K562 (cell line): ENCODE results near the gene PRTN3. TPM values are rescaled to one million over a fixed set of nuclear protein-coding genes. Genes with fewer than 3 reads are reported as not detected.

Experiments
- ATF1 ChIP-seq, 2 experiments: fragments of 450-650 bp in 1 of 2; IDR thresholded peaks; 2 replicates each; pipeline ENCODE4 v1.6.1; 2016; ENCODE audit warnings: missing compliant biosample characterization in 1 of 2, missing genetic modification characterization in 1 of 2
- CBX1 ChIP-seq: sonication (generic); IDR thresholded peaks from 2 replicates; pipeline ENCODE4 v1.6.1; 2016; ENCODE audit warnings: antibody characterized with exemption, low read depth, mild to moderate bottlenecking
- CTBP1 ChIP-seq: fragments of 450-650 bp; IDR thresholded peaks from 2 replicates; pipeline ENCODE4 v1.6.1; 2016; ENCODE audit warnings: borderline replicate concordance
- EP400 ChIP-seq: fragments of 450-650 bp; IDR thresholded peaks from 2 replicates; pipeline ENCODE4 v1.6.1; 2017; ENCODE audit warnings: antibody characterized with exemption, mild to moderate bottlenecking, moderate library complexity
- GABPB1 ChIP-seq: sonication (generic); formaldehyde crosslinking; IDR thresholded peaks from 2 replicates; pipeline ENCODE4 v1.8.0; 2022; ENCODE audit warnings: mild to moderate bottlenecking, missing genetic modification reagents
- GATAD2B ChIP-seq: fragments of 450-650 bp; IDR thresholded peaks from 2 replicates; pipeline ENCODE4 v1.6.1; 2017; ENCODE audit warnings: mild to moderate bottlenecking, borderline replicate concordance
- KLF13 ChIP-seq: fragments of 450-650 bp; IDR thresholded peaks from 2 replicates; pipeline ENCODE4 v1.6.1; 2016; ENCODE audit warnings: missing genetic modification characterization, low read depth, mild to moderate bottlenecking, missing compliant biosample characterization, moderate library complexity, borderline replicate concordance
- MTA1 ChIP-seq: fragments of 450-650 bp; IDR thresholded peaks from 2 replicates; pipeline ENCODE4 v1.6.1; 2017; ENCODE audit warnings: borderline replicate concordance
- PHF20 ChIP-seq: fragments of 450-650 bp; IDR thresholded peaks from 2 replicates; pipeline ENCODE4 v1.6.1; 2018; ENCODE audit not compliant: partially characterized antibody
- PML ChIP-seq: IDR thresholded peaks from 2 replicates; pipeline ENCODE4 v1.6.1; 2012; ENCODE audit warnings: low read length, inconsistent platforms
- RBBP5 ChIP-seq: fragments of 200-600 bp; sonication (generic); IDR thresholded peaks from 2 replicates; pipeline ENCODE4 v1.6.1; 2012; ENCODE audit warnings: borderline replicate concordance, mild to moderate bottlenecking, low read length, control low read depth, inconsistent platforms; ENCODE audit not compliant: insufficient read depth, poor library complexity, severe bottlenecking
- SMC3 ChIP-seq: conservative IDR thresholded peaks from 2 replicates; pipeline ENCODE4 v1.6.1; 2011; ENCODE audit warnings: low read depth, low read length, improper control_type of control experiment; ENCODE audit not compliant: insufficient read depth
- SP1 ChIP-seq: sonication (generic); formaldehyde crosslinking; IDR thresholded peaks from 2 replicates; pipeline ENCODE4 v1.8.1; 2022; ENCODE audit warnings: mild to moderate bottlenecking, missing genetic modification reagents
- SPI1 ChIP-seq: IDR thresholded peaks from 2 replicates; pipeline ENCODE4 v1.6.1; 2011; ENCODE audit warnings: low read depth, low read length, control low read depth, borderline replicate concordance
- SRF ChIP-seq, 2 experiments: fragments of 250-450, 450-650 bp in 1 of 2; sonication (Bioruptor Pico) in 1 of 2; sonication (generic) in 1 of 2; formaldehyde crosslinking; IDR thresholded peaks; 2 replicates each; pipeline versions ENCODE4 v1.5.0 to v1.5.1; 2020 to 2022; ENCODE audit warnings: mild to moderate bottlenecking in 1 of 2, missing genetic modification reagents in 1 of 2
- TAF1 ChIP-seq: IDR thresholded peaks from 2 replicates; pipeline ENCODE4 v1.6.1; 2011; ENCODE audit warnings: mild to moderate bottlenecking, low read length, moderate library complexity; ENCODE audit not compliant: insufficient read depth, control insufficient read depth, severe bottlenecking; ENCODE audit errors: extremely low read depth
- TCF7L2 ChIP-seq: fragments of 150-350 bp; IDR thresholded peaks from 2 replicates; pipeline ENCODE4 v1.6.1; 2016; ENCODE audit warnings: low read depth, mild to moderate bottlenecking, low read length, moderate library complexity
- TEAD1 ChIP-seq, 2 experiments: fragments of 450-650 bp in 1 of 2; sonication (generic) in 1 of 2; formaldehyde crosslinking; IDR thresholded peaks; 2 replicates each; pipeline versions ENCODE4 v1.4.0 to v1.8.0; 2020 to 2022; ENCODE audit warnings: mild to moderate bottlenecking in 2 of 2, missing genetic modification reagents in 1 of 2
- ZBTB17 ChIP-seq: fragments of 450-650 bp; formaldehyde crosslinking; IDR thresholded peaks from 2 replicates; pipeline ENCODE4 v1.4.0; 2020; ENCODE audit warnings: mild to moderate bottlenecking
- ZEB2 ChIP-seq: fragments of 450-650 bp; IDR thresholded peaks from 2 replicates; pipeline ENCODE4 v1.6.1; 2016
- ZKSCAN8 ChIP-seq: fragments of 200-800 bp; sonication (Bioruptor generic); IDR thresholded peaks from 2 replicates; pipeline ENCODE4 v1.6.1; 2016; ENCODE audit warnings: missing genetic modification characterization, missing compliant biosample characterization
- ZNF121 ChIP-seq: sonication (generic); formaldehyde crosslinking; conservative IDR thresholded peaks from 2 replicates; pipeline ENCODE4 v1.8.0; 2022; ENCODE audit warnings: missing genetic modification reagents
- polyA plus RNA-seq, 8 experiments: library from polyadenylated mRNA; depleted of rRNA in 4 of 8; stranded (reverse) in 5 of 8; unstranded in 3 of 8; fragments of >200 nt; fragmentation: Nextera tagmentation in 2 of 8; fragmentation: Illumina TruSeq in 1 of 8; extraction: Ambion mirVana in 2 of 8; extraction: Trizol in 1 of 8; gene quantifications; 2 replicates each; pipeline versions ENCODE4 v1.2.1 to v1.2.3, GENCODE V29; 2011 to 2014; ENCODE audit warnings: inconsistent platforms in 1 of 8, missing spikeins in 1 of 8
- total RNA-seq, 7 experiments: library from RNA; depleted of rRNA in 6 of 7; stranded (reverse); fragments of >200 nt in 6 of 7; fragmentation: Illumina TruSeq in 2 of 7; extraction: Trizol in 2 of 7; gene quantifications; 2 replicates each; pipeline versions ENCODE4 v1.2.1 to v1.2.3, GENCODE V29; 2011 to 2021; ENCODE audit warnings: low replicate concordance in 1 of 7
- TF ChIP-seq, protein P1 (sequence below): IDR thresholded peaks from 3 replicates; pipeline ENCODE4 v1.6.1; 2011; ENCODE audit warnings: borderline replicate concordance, mild to moderate bottlenecking; ENCODE audit not compliant: insufficient read length, insufficient read depth
- TF ChIP-seq, protein P2 (sequence below), 2 experiments: fragments of 450-650 bp; IDR thresholded peaks; 2 replicates each; pipeline ENCODE4 v1.6.1; 2016
- TF ChIP-seq, protein P3 (sequence below): fragments of 250-450 bp; sonication (Bioruptor Pico); IDR thresholded peaks from 2 replicates; pipeline ENCODE4 v1.9.0; 2021; ENCODE audit warnings: mild to moderate bottlenecking

PRTN3 gene
- total and polyA plus RNA-seq, 9 of the 15 experiments (the other 6 are each of a cell fraction or from before 2014, with no cell fraction given), result 0.14 to 0.86 (median 0.43) TPM; not detected in 3

DNA sequence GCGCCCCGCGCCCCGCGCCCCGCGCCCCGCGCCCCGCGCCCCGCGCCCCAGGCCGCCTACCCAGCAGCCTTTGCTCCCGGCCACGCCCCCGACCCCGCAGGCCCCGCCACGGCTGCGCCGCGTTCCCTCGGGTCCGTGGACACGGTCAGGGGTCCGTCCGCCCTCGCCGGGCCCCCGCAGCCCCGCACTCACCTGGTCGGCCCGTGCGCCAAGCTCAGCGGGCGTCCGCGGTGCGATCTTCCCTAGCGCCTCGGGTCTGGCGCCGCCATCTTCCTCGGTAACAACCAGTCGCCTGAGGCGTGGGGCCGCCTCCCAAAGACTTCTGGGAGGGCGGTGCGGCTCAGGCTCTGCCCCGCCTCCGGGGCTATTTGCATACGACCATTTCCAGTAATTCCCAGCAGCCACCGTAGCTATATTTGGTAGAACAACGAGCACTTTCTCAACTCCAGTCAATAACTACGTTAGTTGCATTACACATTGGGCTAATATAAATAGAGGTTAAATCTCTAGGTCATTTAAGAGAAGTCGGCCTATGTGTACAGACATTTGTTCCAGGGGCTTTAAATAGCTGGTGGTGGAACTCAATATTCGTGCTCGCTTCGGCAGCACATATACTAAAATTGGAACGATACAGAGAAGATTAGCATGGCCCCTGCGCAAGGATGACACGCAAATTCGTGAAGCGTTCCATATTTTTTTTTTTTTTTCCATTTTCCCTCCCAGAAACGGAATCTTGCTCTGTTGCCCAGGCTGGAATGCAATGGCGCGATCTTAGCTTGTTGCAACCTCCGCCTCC lies 52.3 kb downstream of the PRTN3 start, which contains the start of the genes MED16 and RNU6-9 (continued):
- peak; percentile 70 for TF ChIP-seq TAF1
- TF ChIP-seq CBX1, result 0 out of 2 replicates have a peak, but pooled peaks have one; percentile 28
- TF ChIP-seq TEAD1 (CRISPR knock-in tag; IDR thresholded peaks at IDR 0.05), result 0 out of 4 replicates have a peak, but pooled peaks of 1 of the 2 experiments have one; percentile 21
- peak in 1 of 2 experiments; percentile 62; a peak in 1 of 4 replicates for TF ChIP-seq SRF (CRISPR knock-in tag; IDR thresholded peaks at IDR 0.05)
- TF ChIP-seq PHF20, result peak; percentile 13
- peak; percentile 88 for TF ChIP-seq ZNF121 (CRISPR knock-in tag)
- TF ChIP-seq PML, result peak; percentile 35; the same call in 1 of the 2 replicates
- no peak for TF ChIP-seq TCF7L2
- peak; percentile 66 for TF ChIP-seq CTBP1
- peak; percentile 84; the same call in 1 of the 2 replicates for TF ChIP-seq KLF13 (tag)
- peak; percentile 25; the same call in 1 of the 2 replicates for TF ChIP-seq ZEB2
- peak; percentile 90 for TF ChIP-seq RBBP5
- 0 out of 2 replicates have a peak, but pooled peaks have one; percentile 9 for TF ChIP-seq SMC3
- peak; percentile 90 for TF ChIP-seq SP1
- TF ChIP-seq MTA1, result peak; percentile 29; the same call in 1 of the 2 replicates
- TF ChIP-seq ZBTB17 (CRISPR knock-in tag), result peak; percentile 38; the same call in 1 of the 2 replicates
- TF ChIP-seq, protein P1, sequence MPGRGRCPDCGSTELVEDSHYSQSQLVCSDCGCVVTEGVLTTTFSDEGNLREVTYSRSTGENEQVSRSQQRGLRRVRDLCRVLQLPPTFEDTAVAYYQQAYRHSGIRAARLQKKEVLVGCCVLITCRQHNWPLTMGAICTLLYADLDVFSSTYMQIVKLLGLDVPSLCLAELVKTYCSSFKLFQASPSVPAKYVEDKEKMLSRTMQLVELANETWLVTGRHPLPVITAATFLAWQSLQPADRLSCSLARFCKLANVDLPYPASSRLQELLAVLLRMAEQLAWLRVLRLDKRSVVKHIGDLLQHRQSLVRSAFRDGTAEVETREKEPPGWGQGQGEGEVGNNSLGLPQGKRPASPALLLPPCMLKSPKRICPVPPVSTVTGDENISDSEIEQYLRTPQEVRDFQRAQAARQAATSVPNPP, result peak; percentile 96
- peak; percentile 59 for TF ChIP-seq GATAD2B
- TF ChIP-seq, protein P2, sequence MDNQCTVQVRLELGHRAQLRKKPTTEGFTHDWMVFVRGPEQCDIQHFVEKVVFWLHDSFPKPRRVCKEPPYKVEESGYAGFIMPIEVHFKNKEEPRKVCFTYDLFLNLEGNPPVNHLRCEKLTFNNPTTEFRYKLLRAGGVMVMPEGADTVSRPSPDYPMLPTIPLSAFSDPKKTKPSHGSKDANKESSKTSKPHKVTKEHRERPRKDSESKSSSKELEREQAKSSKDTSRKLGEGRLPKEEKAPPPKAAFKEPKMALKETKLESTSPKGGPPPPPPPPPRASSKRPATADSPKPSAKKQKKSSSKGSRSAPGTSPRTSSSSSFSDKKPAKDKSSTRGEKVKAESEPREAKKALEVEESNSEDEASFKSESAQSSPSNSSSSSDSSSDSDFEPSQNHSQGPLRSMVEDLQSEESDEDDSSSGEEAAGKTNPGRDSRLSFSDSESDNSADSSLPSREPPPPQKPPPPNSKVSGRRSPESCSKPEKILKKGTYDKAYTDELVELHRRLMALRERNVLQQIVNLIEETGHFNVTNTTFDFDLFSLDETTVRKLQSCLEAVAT (IDR thresholded peaks at IDR 0.05), result peak in 1 of 2 experiments; percentile 66; a peak in 2 of 4 replicates
- TF ChIP-seq ZKSCAN8 (CRISPR knock-in tag), result no peak
- TF ChIP-seq ATF1 (CRISPR knock-in tag; IDR thresholded peaks at IDR 0.05), result no peak
- TF ChIP-seq ATF1 (tag; IDR thresholded peaks at IDR 0.05), result peak; percentile 87
- TF ChIP-seq EP400, result peak; percentile 68
- no peak for TF ChIP-seq SPI1
- TF ChIP-seq GABPB1 (CRISPR knock-in tag), result peak; percentile 51; the same call in 1 of the 2 replicates
- TF ChIP-seq, protein P3, sequence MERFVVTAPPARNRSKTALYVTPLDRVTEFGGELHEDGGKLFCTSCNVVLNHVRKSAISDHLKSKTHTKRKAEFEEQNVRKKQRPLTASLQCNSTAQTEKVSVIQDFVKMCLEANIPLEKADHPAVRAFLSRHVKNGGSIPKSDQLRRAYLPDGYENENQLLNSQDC (CRISPR knock-in tag), result 0 out of 2 replicates have a peak, but pooled peaks have one; percentile 16
